ENCODE data around the gene FAM83E.

GRCh38 chr19:48663667-48664066, 48.8 kb upstream of the FAM83E start:
- TF ChIP-seq EZH2 (IDR thresholded peaks at IDR 0.05; ENCODE audit: borderline replicate concordance, insufficient read depth, low read length, poor library complexity, severe bottlenecking): no peak
- no peak for TF ChIP-seq POLR2AphosphoS5 (IDR thresholded peaks at IDR 0.05)
- no peak for TF ChIP-seq EP300 (conservative IDR thresholded peaks at IDR 0.05; ENCODE audit: poor library complexity, severe bottlenecking)
- no peak for TF ChIP-seq CTCF (IDR thresholded peaks at IDR 0.05; ENCODE audit: poor library complexity, severe bottlenecking)
- TF ChIP-seq, protein P1, sequence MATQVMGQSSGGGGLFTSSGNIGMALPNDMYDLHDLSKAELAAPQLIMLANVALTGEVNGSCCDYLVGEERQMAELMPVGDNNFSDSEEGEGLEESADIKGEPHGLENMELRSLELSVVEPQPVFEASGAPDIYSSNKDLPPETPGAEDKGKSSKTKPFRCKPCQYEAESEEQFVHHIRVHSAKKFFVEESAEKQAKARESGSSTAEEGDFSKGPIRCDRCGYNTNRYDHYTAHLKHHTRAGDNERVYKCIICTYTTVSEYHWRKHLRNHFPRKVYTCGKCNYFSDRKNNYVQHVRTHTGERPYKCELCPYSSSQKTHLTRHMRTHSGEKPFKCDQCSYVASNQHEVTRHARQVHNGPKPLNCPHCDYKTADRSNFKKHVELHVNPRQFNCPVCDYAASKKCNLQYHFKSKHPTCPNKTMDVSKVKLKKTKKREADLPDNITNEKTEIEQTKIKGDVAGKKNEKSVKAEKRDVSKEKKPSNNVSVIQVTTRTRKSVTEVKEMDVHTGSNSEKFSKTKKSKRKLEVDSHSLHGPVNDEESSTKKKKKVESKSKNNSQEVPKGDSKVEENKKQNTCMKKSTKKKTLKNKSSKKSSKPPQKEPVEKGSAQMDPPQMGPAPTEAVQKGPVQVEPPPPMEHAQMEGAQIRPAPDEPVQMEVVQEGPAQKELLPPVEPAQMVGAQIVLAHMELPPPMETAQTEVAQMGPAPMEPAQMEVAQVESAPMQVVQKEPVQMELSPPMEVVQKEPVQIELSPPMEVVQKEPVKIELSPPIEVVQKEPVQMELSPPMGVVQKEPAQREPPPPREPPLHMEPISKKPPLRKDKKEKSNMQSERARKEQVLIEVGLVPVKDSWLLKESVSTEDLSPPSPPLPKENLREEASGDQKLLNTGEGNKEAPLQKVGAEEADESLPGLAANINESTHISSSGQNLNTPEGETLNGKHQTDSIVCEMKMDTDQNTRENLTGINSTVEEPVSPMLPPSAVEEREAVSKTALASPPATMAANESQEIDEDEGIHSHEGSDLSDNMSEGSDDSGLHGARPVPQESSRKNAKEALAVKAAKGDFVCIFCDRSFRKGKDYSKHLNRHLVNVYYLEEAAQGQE (IDR thresholded peaks at IDR 0.05; ENCODE audit: borderline replicate concordance): no peak
- no peak for TF ChIP-seq TAF1 (IDR thresholded peaks at IDR 0.05; ENCODE audit: low read depth)
- no peak for TF ChIP-seq RAD21 (conservative IDR thresholded peaks at IDR 0.05)
- no peak for TF ChIP-seq MXI1 (conservative IDR thresholded peaks at IDR 0.05; ENCODE audit: poor library complexity, severe bottlenecking)

Measured in neural cell (in vitro differentiated cells).